Measurements from ENCODE around the gene VPS26B.
"Not testable (repeated sequence)": the region's sequence is repeated elsewhere in the genome, so short reads cannot be mapped to it uniquely, and the experiment has no call there.

Gene VPS26B

DNA sequence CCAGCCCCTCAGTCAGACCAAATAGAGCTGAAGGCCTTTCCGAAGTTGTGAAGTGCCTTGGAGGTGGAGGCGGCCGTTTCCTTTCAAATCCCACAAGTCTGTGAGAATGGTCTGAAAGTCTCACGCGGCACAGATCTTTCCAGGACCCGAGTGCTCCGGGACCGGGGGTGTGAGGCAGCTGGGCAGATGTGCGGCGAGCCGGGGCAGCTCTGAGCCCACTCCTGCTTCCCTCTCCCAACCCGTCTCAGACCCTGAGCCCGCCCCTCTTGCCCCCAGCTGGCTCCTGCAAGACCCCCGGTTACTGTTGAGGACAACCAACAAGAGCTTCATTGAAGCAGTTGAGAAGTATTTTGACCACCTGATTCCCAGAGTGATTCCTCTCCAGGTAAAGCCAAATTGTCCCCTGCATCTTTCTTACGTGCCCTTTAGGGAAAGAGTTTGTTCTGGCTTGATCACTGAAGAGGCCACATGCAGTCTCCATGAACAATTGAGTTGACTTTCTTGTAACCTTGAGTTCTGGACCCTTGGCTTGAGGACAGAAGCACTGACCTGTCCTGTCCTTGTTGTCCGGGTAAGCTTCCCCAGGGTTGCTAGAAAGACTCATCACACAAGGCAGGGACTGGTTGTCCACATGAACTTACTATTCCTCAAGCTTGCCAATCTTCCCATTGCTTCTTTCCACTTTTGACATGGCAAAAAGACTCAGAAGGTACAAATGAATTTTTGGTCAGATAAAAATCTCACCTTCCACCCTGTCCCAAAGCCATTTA is 59.2 kb downstream of the VPS26B start:
- no peak for DNase-seq

DNA sequence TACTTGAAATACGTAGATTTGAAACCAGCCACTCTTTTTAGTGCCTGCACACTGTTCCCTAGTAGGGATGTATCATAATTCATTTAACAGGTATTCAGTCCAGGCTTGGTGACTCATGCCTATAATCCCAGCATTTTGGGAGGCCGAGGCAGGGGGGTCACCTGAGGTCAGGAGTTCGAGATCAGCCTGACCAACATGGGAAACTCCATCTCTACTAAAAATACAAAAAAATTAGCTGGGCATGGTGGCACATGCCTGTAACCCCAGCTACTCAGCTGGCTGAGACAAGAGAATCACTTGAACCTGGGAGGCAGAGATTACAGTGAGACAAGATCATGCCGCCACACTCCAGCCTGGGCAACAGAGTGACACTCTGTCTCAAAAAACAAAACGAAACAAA is 59.9 kb downstream of the VPS26B start:
- DNase-seq = not testable (repeated sequence)

DNA sequence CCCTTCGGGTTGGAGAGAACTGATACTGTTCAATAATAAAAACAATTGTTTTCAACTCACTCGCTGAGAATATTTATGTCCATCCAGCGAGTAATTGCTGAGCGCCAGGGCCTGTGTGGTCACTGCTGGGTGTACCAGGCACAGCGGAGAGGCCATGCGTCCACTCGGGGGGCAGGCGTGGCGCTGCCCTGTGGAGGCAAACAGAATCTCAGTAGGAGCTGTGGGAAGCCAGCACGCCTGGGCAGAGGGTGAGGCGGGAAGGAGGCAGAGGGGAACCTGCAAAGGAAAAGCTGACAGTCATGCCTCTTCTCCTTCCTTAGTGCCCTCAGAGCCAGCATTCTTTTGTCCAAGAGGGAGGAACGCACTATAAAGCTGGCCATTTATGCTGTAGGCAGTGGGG is 63.1 kb downstream of the VPS26B start:
- no peak for DNase-seq

GRCh38 chr11:134288486-134288885 is 64.0 kb downstream of the VPS26B start:
- DNase-seq = no peak

DNA sequence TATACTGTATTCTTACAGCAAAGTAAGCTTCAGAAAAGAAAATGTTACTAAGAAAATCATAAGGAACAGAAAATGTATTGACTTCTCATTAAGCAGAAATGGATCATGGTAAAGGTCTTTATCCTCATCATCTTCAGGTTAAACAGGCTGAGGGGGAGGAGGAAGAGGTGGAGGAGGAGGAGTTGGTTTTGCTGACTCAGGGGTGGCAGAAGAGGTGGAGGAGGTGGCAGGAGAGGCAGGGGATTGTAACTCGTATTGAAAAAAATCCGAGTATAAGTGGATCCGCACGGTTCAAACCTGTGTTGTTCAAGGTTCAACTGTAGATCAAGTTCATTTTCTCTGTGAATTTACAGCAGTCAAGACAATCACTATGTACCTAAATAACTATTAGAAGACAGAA is 64.7 kb downstream of the VPS26B start:
- DNase-seq = no peak

DNA sequence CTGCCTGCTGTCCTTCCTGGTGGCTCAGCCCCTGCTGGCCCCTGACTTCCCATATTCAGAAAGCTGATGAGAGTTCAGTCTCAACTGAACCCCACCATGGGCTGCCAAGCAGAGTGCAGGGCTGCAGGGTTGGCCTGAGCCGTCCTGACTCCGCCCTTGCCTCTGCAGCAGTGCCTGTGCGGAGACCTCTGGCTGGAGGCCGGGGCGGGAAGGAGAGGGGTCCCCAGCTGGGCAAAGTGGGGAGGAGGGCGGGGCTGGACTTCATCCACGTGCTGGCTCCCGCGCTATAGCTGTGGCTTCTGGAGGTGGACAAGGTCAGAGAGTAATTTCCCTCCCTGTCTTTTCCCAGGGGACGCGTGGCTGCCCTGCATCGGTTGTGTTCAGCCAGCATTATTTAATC is 65.3 kb downstream of the VPS26B start:
- DNase-seq = no peak

DNA sequence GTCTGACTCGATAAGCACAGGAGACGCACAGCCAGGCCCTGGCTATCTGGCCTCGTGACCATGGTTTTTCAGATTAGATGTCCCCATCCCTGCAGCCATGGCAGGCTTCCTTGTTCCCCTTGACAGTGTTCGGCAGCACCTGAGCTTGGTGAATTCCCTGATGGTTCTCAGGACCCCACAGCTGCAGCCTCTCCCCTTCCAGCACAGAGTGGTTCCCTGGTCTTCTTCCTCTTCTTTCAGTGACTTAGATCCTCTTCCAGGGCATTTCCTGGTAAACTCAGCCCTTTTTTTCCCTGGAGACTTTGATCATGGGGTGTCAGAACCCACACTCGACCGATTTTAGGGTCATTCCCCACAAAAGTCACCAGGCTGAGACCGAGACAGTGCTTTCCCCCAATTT is 66.2 kb downstream of the VPS26B start:
- no peak for DNase-seq

GRCh38 chr11:134291196-134291595 is 66.7 kb downstream of the VPS26B start:
- DNase-seq = no peak

GRCh38 chr11:134292661-134293060 is 68.2 kb downstream of the VPS26B start:
- no peak for DNase-seq

- DNase-seq = no peak
Observed at GRCh38 chr11:134293119-134294113, 68.9 kb downstream of the VPS26B start.

GRCh38 chr11:134294664-134295063 is 70.2 kb downstream of the VPS26B start:
- DNase-seq = no peak

Data from NCI-H1092 treated with DMSO at 0.1 percent for 48 hours (cell line).